Measurements from ENCODE around the gene PDCD4. TPM values are rescaled to one million over a fixed set of nuclear protein-coding genes. Genes with fewer than 3 reads are reported as not detected.

Gene PDCD4
- total and polyA plus RNA-seq, 9 of the 15 experiments (the other 6 are each of a cell fraction or from before 2014, with no cell fraction given): 12.9 to 44.1 (median 33.7) TPM

DNA sequence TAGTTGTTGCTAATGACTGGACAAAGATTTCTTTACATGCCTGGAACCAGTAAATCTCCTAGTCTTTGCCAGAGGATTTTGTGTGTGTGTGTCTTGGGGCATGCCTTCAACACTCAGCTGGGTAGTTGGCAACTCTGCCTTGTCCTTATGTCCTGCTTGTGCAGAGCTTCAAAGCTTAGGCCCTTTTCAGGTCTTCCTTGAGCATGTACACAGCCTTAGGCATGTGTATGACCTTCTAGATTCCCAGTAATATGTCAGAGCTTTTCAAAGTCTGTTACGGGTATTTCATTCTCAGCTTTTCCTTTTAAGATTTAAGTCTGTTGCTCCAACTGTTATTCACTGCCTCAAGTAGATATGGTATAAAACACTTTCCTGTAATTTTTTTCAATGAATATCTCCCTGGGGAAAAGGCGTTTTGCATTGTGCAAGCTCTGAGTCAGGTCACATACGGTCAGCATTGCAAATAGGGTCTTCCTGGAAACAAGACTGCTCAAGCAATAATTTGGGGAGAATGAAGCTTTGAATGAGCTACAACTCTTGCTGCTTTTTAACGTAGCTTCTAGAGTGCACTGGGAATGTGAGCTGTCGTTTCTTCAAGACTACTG is 73.2 kb downstream of the PDCD4 start:
- ChIA-PET CTCF (ENCODE audit: low intra/inter-chr PET ratio) (no interaction called here), POLR2A (interaction anchor here (1.3 to 1.9 kb wide), 3 partner anchors 9 to 26 kb away, joined by 3 to 6 read pairs (median 3); partner anchors contain the start of genes BBIP1 and SHOC2)
- TF ChIP-seq IRF2 (CRISPR knock-in tag; IDR thresholded peaks at IDR 0.05) (no peak), HDGF (IDR thresholded peaks at IDR 0.05) (no peak), MTA3 (IDR thresholded peaks at IDR 0.05; ENCODE audit: borderline replicate concordance) (no peak), TCF7 (IDR thresholded peaks at IDR 0.05; ENCODE audit: borderline replicate concordance) (no peak), ZNF217 (CRISPR knock-in tag; IDR thresholded peaks at IDR 0.05) (no peak), HDAC6 (IDR thresholded peaks at IDR 0.05; ENCODE audit: low read depth, low read length) (no peak), KDM2B (CRISPR knock-in tag; IDR thresholded peaks at IDR 0.05) (no peak), ZNF324 (CRISPR knock-in tag; IDR thresholded peaks at IDR 0.05) (no peak), SLC30A9 (CRISPR knock-in tag; IDR thresholded peaks at IDR 0.05) (no peak)
- TF ChIP-seq, protein P1, sequence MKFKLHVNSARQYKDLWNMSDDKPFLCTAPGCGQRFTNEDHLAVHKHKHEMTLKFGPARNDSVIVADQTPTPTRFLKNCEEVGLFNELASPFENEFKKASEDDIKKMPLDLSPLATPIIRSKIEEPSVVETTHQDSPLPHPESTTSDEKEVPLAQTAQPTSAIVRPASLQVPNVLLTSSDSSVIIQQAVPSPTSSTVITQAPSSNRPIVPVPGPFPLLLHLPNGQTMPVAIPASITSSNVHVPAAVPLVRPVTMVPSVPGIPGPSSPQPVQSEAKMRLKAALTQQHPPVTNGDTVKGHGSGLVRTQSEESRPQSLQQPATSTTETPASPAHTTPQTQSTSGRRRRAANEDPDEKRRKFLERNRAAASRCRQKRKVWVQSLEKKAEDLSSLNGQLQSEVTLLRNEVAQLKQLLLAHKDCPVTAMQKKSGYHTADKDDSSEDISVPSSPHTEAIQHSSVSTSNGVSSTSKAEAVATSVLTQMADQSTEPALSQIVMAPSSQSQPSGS (CRISPR knock-in tag; IDR thresholded peaks at IDR 0.05): no peak
- TF ChIP-seq, protein P2, sequence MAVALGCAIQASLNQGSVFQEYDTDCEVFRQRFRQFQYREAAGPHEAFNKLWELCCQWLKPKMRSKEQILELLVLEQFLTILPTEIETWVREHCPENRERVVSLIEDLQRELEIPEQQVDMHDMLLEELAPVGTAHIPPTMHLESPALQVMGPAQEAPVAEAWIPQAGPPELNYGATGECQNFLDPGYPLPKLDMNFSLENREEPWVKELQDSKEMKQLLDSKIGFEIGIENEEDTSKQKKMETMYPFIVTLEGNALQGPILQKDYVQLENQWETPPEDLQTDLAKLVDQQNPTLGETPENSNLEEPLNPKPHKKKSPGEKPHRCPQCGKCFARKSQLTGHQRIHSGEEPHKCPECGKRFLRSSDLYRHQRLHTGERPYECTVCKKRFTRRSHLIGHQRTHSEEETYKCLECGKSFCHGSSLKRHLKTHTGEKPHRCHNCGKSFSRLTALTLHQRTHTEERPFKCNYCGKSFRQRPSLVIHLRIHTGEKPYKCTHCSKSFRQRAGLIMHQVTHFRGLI (CRISPR knock-in tag; IDR thresholded peaks at IDR 0.05): no peak
- TF ChIP-seq, protein P3, sequence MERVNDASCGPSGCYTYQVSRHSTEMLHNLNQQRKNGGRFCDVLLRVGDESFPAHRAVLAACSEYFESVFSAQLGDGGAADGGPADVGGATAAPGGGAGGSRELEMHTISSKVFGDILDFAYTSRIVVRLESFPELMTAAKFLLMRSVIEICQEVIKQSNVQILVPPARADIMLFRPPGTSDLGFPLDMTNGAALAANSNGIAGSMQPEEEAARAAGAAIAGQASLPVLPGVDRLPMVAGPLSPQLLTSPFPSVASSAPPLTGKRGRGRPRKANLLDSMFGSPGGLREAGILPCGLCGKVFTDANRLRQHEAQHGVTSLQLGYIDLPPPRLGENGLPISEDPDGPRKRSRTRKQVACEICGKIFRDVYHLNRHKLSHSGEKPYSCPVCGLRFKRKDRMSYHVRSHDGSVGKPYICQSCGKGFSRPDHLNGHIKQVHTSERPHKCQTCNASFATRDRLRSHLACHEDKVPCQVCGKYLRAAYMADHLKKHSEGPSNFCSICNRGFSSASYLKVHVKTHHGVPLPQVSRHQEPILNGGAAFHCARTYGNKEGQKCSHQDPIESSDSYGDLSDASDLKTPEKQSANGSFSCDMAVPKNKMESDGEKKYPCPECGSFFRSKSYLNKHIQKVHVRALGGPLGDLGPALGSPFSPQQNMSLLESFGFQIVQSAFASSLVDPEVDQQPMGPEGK (CRISPR knock-in tag; IDR thresholded peaks at IDR 0.05; ENCODE audit: borderline replicate concordance): no peak
- TF ChIP-seq, protein P4, sequence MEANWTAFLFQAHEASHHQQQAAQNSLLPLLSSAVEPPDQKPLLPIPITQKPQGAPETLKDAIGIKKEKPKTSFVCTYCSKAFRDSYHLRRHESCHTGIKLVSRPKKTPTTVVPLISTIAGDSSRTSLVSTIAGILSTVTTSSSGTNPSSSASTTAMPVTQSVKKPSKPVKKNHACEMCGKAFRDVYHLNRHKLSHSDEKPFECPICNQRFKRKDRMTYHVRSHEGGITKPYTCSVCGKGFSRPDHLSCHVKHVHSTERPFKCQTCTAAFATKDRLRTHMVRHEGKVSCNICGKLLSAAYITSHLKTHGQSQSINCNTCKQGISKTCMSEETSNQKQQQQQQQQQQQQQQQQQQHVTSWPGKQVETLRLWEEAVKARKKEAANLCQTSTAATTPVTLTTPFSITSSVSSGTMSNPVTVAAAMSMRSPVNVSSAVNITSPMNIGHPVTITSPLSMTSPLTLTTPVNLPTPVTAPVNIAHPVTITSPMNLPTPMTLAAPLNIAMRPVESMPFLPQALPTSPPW (CRISPR knock-in tag; IDR thresholded peaks at IDR 0.05): no peak
- TF ChIP-seq, protein P5, sequence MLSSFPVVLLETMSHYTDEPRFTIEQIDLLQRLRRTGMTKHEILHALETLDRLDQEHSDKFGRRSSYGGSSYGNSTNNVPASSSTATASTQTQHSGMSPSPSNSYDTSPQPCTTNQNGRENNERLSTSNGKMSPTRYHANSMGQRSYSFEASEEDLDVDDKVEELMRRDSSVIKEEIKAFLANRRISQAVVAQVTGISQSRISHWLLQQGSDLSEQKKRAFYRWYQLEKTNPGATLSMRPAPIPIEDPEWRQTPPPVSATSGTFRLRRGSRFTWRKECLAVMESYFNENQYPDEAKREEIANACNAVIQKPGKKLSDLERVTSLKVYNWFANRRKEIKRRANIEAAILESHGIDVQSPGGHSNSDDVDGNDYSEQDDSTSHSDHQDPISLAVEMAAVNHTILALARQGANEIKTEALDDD (IDR thresholded peaks at IDR 0.05): no peak
- TF ChIP-seq, protein P6, sequence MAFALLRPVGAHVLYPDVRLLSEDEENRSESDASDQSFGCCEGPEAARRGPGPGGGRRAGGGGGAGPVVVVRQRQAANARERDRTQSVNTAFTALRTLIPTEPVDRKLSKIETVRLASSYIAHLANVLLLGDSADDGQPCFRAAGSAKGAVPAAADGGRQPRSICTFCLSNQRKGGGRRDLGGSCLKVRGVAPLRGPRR (CRISPR knock-in tag; IDR thresholded peaks at IDR 0.05): no peak

More for the DNA sequence above, 73.2 kb downstream of the PDCD4 start:
- Histone ChIP-seq H3K9me1 (ENCODE audit: control insufficient read depth, insufficient read depth, low read length) (no peaks in the 10 kb centered on the region), H3K9ac (ENCODE audit: insufficient read depth in 1 of 2, low read depth in 2 of 2, low read length in 2 of 2) (no peak overlapping the region), H3K27ac (ENCODE audit: extremely low read depth, low read depth, low read length) (no peak overlapping the region), H3K27me3 (ENCODE audit: control insufficient read depth in 2 of 2, insufficient read depth in 2 of 2, low read length in 2 of 2) (no peaks in the 10 kb centered on the region), H3K9me3 (replicated peaks; ENCODE audit: control insufficient read depth, insufficient read depth, low read depth, low read length) (no peaks in the 10 kb centered on the region), H3K36me3 (ENCODE audit: control insufficient read depth, insufficient read depth, low read length) (no peaks in the 10 kb centered on the region; the same call in 2 of the 3 replicates), H3K4me3 (no peak overlapping the region), H3K4me1 (replicated peaks in 1 of 2; ENCODE audit: control insufficient read depth in 2 of 2, insufficient read depth in 2 of 2, low read length in 2 of 2) (no peaks in the 10 kb centered on the region), H2AFZ (ENCODE audit: low read depth, low read length) (no peak overlapping the region), H3K79me2 (ENCODE audit: control insufficient read depth, insufficient read depth, low read length) (peaks cover 51% of the 10 kb centered on the region), H4K20me1 (replicated peaks; ENCODE audit: control insufficient read depth, insufficient read depth, low read length) (no peaks in the 10 kb centered on the region), H3K4me2 (ENCODE audit: insufficient read depth, low read length) (no peak overlapping the region)
- in situ Hi-C loops (cut with MboI) (no loop called here), intact Hi-C loops (cut with micrococcal nuclease) (no loop called here)
- WGBS (ENCODE audit: insufficient coverage, low coverage, missing lambda C conversion rate): 88% methylated on average over 4 of the region's 5 CpGs
- FAIRE-seq (no peak), ATAC-seq (no peak), DNase-seq (ENCODE audit: extremely low read depth in 1 of 4, low spot score in 3 of 4) (no peak)
- BruUV-seq (replicated peaks): no TSS peak
